Kidney (tissue), 14 donors: Measurements from ENCODE around the gene EPS8. TPM values are rescaled to one million over a fixed set of nuclear protein-coding genes. Genes with fewer than 3 reads are reported as not detected.

Experiments used
- DNase-seq, 5 donors: peaks; one replicate each; pipeline ENCODE4 v3.0.0-alpha.2; 2013 to 2020
- FAIRE-seq: peaks from 2 replicates; lab custom pipeline; 2012; peaks lifted over from hg19 to GRCh38; lab: Jason Lieb, UNC
- H3K27ac ChIP-seq, 2 donors: one replicate each; pipeline ENCODE4 v1.7.0; 2013; ENCODE audit warnings: low read depth in 2 of 2, low read length in 2 of 2, inconsistent platforms in 1 of 2
- H3K27me3 ChIP-seq: one replicate; pipeline ENCODE4 v1.7.1; 2013; ENCODE audit warnings: low read length, inconsistent platforms; ENCODE audit not compliant: control insufficient read depth, insufficient read depth
- H3K36me3 ChIP-seq, 3 donors: one replicate each; pipeline versions ENCODE4 v1.7.0 to v1.7.1; 2013; ENCODE audit warnings: low read length in 3 of 3, control low read depth in 1 of 3, inconsistent platforms in 1 of 3; ENCODE audit not compliant: insufficient read depth in 3 of 3, control insufficient read depth in 2 of 3
- H3K4me1 ChIP-seq, 3 donors: one replicate each; pipeline versions ENCODE4 v1.7.0 to v1.7.1; 2013; ENCODE audit warnings: low read length in 3 of 3, inconsistent platforms in 1 of 3, low read depth in 1 of 3; ENCODE audit not compliant: control insufficient read depth in 2 of 3, insufficient read depth in 2 of 3
- H3K4me3 ChIP-seq, 3 donors: one replicate each; pipeline versions ENCODE4 v1.7.0 to v1.8.1; 2013; ENCODE audit warnings: low read length in 3 of 3, control low read depth in 1 of 3, inconsistent platforms in 1 of 3
- H3K9ac ChIP-seq, 3 donors: one replicate each; pipeline versions ENCODE4 v1.7.0 to v1.7.1; 2013; ENCODE audit warnings: low read length in 3 of 3, control low read depth in 1 of 3, inconsistent platforms in 1 of 3
- H3K9me3 ChIP-seq, 3 donors: one replicate each; pipeline versions ENCODE4 v1.7.0 to v1.7.1; 2013; ENCODE audit warnings: low read length in 3 of 3, control low read depth in 1 of 3, inconsistent platforms in 1 of 3; ENCODE audit not compliant: control insufficient read depth in 2 of 3, insufficient read depth in 1 of 3
- intact Hi-C: fragments of 100-400 bp; cut with DNase I; formaldehyde crosslinking; loops from one replicate; pipeline ENCODE4 v1.11.1; 2022
- polyA plus RNA-seq: library from polyadenylated mRNA; stranded (reverse); fragments of 350-450 nt; fragmentation: Illumina TruSeq; extraction: RNeasy Lipid Tissue Mini Kit (QIAGEN cat#74804); gene quantifications from one replicate; pipeline ENCODE4 v1.2.3, GENCODE V29; 2014; ENCODE audit warnings: low read depth, low replicate concordance; ENCODE audit not compliant: insufficient read depth
- total RNA-seq: library from RNA; stranded (reverse); fragmentation: NEBNext Ultra II Directional; extraction: Animal tissue kit (Norgen Biotek cat#: 25700); gene quantifications from one replicate; pipeline ENCODE4 v1.2.1, GENCODE V29; 2021
- TF ChIP-seq, protein P1 (sequence below): IDR thresholded peaks from 3 replicates; pipeline ENCODE4 v1.5.1; 2012; ENCODE audit warnings: mild to moderate bottlenecking, moderate library complexity, borderline replicate concordance; ENCODE audit not compliant: insufficient read depth; ENCODE audit errors: extremely low read depth
- donor health status: control.
- donor health status: control.
- donor health status: control.
- donor health status: control.
- donor health status: control.
- donor health status: DM: yes; HTN: yes; CAD: no.
- donor health status: Normal renal cell carcinoma (clear cell type).

The EPS8 gene
- total and polyA plus RNA-seq, 2 donors from 2014 or later: 33.9 to 80.3 TPM

DNA sequence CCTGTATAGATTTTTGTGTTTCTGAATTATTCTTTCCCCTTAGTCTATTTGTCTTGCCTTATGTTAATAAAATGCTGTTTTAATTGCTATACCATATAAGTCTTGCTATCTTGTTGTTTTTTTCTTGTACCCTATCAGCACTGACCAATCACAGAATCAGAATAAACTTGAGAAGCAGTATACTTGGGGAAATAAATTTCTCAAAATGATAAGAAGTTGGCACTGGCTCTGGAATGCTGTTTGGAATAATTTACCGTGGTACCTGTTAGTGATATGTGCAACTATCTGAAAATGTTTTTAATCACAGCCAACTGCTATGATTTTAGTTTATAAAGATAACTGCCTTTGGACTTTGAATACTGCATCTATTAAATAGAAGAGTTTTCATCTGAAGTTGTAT, 37.9 kb upstream of the EPS8 start:
- H3K27ac ChIP-seq: no peak overlapping the region
- H3K4me1 ChIP-seq: no peaks in the 10 kb centered on the region
- no peak overlapping the region for H3K4me3 ChIP-seq
- H3K9ac ChIP-seq: no peak overlapping the region
- intact Hi-C loops: no loop called here
- H3K27me3 ChIP-seq: no peaks in the 10 kb centered on the region
- no peaks in the 10 kb centered on the region for H3K36me3 ChIP-seq
- DNase-seq (no peak), FAIRE-seq (no peak)
- TF ChIP-seq, protein P1, sequence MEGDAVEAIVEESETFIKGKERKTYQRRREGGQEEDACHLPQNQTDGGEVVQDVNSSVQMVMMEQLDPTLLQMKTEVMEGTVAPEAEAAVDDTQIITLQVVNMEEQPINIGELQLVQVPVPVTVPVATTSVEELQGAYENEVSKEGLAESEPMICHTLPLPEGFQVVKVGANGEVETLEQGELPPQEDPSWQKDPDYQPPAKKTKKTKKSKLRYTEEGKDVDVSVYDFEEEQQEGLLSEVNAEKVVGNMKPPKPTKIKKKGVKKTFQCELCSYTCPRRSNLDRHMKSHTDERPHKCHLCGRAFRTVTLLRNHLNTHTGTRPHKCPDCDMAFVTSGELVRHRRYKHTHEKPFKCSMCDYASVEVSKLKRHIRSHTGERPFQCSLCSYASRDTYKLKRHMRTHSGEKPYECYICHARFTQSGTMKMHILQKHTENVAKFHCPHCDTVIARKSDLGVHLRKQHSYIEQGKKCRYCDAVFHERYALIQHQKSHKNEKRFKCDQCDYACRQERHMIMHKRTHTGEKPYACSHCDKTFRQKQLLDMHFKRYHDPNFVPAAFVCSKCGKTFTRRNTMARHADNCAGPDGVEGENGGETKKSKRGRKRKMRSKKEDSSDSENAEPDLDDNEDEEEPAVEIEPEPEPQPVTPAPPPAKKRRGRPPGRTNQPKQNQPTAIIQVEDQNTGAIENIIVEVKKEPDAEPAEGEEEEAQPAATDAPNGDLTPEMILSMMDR: no peak
- no peaks in the 10 kb centered on the region for H3K9me3 ChIP-seq

DNA sequence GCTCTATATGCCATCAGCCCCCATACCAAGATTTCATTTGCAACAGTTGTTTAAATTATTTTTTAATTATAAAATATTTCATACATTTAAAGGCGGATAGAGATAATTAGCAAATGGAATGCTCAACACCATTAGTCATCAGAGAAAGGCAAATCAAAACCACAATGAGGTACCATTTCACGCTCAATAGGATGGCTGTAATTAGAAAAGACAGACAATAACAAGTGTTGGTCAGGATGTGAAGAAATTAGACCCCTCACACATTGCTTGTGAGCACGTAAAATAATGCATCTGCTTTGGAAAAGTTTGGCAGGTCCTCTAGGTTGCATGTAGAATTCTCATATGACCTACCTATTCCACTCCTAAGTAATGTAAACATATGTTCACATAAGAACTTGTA, 35.3 kb upstream of the EPS8 start:
- TF ChIP-seq, protein P1: no peak
- H3K36me3 ChIP-seq: no peaks in the 10 kb centered on the region
- no peak overlapping the region for H3K27ac ChIP-seq
- H3K9me3 ChIP-seq: no peaks in the 10 kb centered on the region
- H3K4me3 ChIP-seq: no peak overlapping the region
- H3K9ac ChIP-seq: no peak overlapping the region
- no peaks in the 10 kb centered on the region for H3K4me1 ChIP-seq
- FAIRE-seq: no peak
- intact Hi-C loops: no loop called here
- H3K27me3 ChIP-seq: no peaks in the 10 kb centered on the region
- DNase-seq: no peak

DNA sequence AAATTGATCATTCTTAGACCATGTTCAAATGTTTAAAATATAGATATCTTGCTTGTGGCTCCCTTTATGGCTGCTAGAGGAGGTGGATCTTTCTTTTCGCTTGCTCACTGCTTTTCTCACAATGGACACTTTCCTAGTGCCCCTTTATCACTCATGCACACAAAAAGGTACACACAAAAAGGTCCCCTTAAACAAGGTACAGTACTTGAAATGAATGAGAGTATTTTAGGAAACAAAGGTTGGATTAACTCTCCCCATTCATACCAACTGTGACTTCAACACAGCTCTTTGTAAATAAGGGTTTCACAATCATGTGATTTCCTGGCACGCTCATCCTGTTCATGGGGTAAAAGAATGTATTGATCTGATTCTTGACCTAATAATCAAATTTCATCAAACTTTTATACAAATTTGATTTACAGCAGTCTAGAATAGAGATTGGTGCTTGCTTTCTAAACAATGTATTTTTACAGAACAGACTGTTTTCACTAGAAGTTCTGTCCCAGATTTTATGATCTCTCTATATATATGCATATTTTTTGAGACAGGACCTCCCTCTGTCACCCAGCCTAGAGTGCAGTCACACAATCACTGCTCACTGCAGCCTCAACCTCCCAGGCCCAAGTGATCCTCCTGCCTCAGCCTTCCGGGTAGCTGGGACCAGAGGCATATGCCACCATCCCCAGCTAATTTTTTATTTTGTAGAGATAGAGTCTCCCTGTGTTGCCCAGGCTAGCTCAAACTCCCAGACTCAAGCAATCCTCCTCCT, 34.4 kb upstream of the EPS8 start:
- FAIRE-seq: no peak
- H3K9me3 ChIP-seq: no peaks in the 10 kb centered on the region
- H3K27ac ChIP-seq: no peak overlapping the region
- H3K4me1 ChIP-seq: no peaks in the 10 kb centered on the region
- no peak overlapping the region for H3K4me3 ChIP-seq
- H3K27me3 ChIP-seq: no peaks in the 10 kb centered on the region
- no peaks in the 10 kb centered on the region for H3K36me3 ChIP-seq
- intact Hi-C loops: no loop called here
- no peak overlapping the region for H3K9ac ChIP-seq
- no peak for DNase-seq
- TF ChIP-seq, protein P1: no peak
